Upper lobe of left lung (tissue), 6 donors: Measurements from ENCODE around the gene B9D2. TPM values are rescaled to one million over a fixed set of nuclear protein-coding genes. Genes with fewer than 3 reads are reported as not detected.

Experiments
- ATAC-seq, 2 donors: fragments of 200-7000 bp; cut with Tn5 transposase; one replicate each; pipeline ENCODE4 v1.9.1; 2022; ENCODE audit warnings: mild to moderate bottlenecking in 2 of 2, moderate library complexity in 2 of 2; ENCODE audit not compliant: low FRiP score in 2 of 2
- DNase-seq, 2 donors: peaks; one replicate each; pipeline ENCODE4 v3.0.0-alpha.2; 2019 to 2020
- H3K27ac ChIP-seq, 4 donors: fragments of 200-600 bp; sonication (generic); one replicate each; pipeline ENCODE4 v1.5.1; 2016 to 2019
- H3K27me3 ChIP-seq, 4 donors: fragments of 200-600 bp; sonication (generic); one replicate each; pipeline ENCODE4 v1.5.1; 2017 to 2019
- H3K36me3 ChIP-seq, 4 donors: fragments of 200-600 bp; sonication (generic); one replicate each; pipeline ENCODE4 v1.5.1; 2016 to 2019
- H3K4me1 ChIP-seq, 4 donors: fragments of 200-600 bp; sonication (generic); one replicate each; pipeline ENCODE4 v1.5.1; 2018 to 2019
- H3K4me3 ChIP-seq, 4 donors: fragments of 200-600 bp; sonication (generic); one replicate each; pipeline ENCODE4 v1.5.1; 2017 to 2019; ENCODE audit warnings: mild to moderate bottlenecking in 2 of 4, moderate library complexity in 1 of 4
- H3K9me3 ChIP-seq, 4 donors: fragments of 200-600 bp; sonication (generic); one replicate each; pipeline ENCODE4 v1.5.1; 2018 to 2019
- EP300 ChIP-seq, 4 donors: sonication (generic); formaldehyde crosslinking; IDR thresholded peaks; one replicate each; pipeline ENCODE4 v1.5.1; 2017; ENCODE audit warnings: antibody characterized with exemption in 4 of 4, control low read depth in 2 of 4
- POLR2A ChIP-seq, 4 donors: fragments of 450-650 bp; IDR thresholded peaks; one replicate each; pipeline ENCODE4 v1.5.1; 2016 to 2017; ENCODE audit warnings: antibody characterized with exemption in 4 of 4, mild to moderate bottlenecking in 2 of 4
- POLR2AphosphoS5 ChIP-seq, 2 donors: sonication (generic); formaldehyde crosslinking; IDR thresholded peaks; one replicate each; pipeline ENCODE4 v1.5.1; 2017; ENCODE audit warnings: antibody characterized with exemption in 2 of 2
- WGBS, 2 donors: methylation state at CpG; one replicate each; pipeline ENCODE4 v1.1.5; 2017 to 2018; 5-methylcytosine and 5-hydroxymethylcytosine counted together
- total RNA-seq, 6 donors: library from RNA; depleted of rRNA in 4 of 6; stranded (reverse); fragments of >200 nt in 4 of 6; gene quantifications; one replicate each; pipeline versions ENCODE4 v1.1.0 to v1.2.1, GENCODE V29; 2016 to 2021
- TF ChIP-seq, protein P1 (sequence below), 6 experiments: fragments of 450-650 bp in 4 of 6; fragments of 200-600 bp in 2 of 6; sonication (generic) in 2 of 6; IDR thresholded peaks; one replicate each; pipeline ENCODE4 v1.5.1; 2016 to 2019; ENCODE audit warnings: antibody characterized with exemption in 6 of 6
- donor health status: DM: no; HTN: no; CAD: no; lungs with moderate emphysema.
- donor health status: DM: no; HTN: yes; CAD: no; lungs with severe emphysema.

Gene B9D2, protein sequence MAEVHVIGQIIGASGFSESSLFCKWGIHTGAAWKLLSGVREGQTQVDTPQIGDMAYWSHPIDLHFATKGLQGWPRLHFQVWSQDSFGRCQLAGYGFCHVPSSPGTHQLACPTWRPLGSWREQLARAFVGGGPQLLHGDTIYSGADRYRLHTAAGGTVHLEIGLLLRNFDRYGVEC
- total RNA-seq: 10 to 100 TPM in 3 of 6 donors, 1 to 10 TPM in 2, not detected in 1; 7.0 to 17.2 (median 10.3) TPM

DNA sequence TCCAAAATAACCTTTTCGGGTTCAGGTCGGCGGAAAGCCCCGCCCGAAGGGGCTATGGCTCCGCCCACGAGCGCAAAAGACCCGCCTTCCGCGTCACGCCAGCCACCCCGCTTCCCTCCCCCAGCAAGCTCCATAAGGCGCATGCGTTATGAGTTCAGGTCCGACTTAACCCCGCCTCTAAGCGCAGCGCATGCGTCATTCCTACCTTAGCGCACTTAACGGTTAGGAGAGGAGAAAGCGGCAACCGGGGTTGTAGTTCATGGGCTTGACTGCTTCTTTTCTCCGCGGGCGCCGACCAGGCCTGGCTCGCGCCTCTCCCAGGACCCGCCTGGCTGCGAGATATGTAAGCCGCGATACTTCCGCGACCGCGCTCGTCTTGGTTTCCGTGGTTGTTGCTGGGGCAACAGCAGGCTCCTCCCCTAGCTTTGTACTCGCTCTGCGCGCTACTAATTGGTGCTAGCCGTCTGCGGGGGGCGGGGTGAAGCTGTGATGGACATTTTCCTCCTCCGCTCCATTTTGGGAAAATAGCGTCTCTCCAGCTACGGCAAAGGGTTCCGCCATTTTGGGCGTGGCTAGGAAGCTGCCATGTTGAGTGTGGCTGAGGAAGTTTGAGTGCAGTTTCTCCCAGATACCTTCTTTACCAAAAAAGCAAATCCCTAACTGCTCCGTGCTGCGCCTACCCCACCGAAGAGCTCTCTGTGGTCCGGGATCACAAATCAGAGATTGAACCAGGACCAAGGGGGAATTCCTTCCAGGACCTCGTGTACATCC is at the start of gene B9D2:
TSS of gene B9D2 (minus strand) at position 397 of the 771 bp plus-strand sequence. CDS start 630 bp downstream, outside the sequence.
- TF ChIP-seq POLR2AphosphoS5 (IDR thresholded peaks at IDR 0.05) (peak; percentile 65 to 75), POLR2A (IDR thresholded peaks at IDR 0.05) (peak; percentile 48 to 83 (median 65)), EP300 (IDR thresholded peaks at IDR 0.05) (no peak)
- TF ChIP-seq, protein P1, sequence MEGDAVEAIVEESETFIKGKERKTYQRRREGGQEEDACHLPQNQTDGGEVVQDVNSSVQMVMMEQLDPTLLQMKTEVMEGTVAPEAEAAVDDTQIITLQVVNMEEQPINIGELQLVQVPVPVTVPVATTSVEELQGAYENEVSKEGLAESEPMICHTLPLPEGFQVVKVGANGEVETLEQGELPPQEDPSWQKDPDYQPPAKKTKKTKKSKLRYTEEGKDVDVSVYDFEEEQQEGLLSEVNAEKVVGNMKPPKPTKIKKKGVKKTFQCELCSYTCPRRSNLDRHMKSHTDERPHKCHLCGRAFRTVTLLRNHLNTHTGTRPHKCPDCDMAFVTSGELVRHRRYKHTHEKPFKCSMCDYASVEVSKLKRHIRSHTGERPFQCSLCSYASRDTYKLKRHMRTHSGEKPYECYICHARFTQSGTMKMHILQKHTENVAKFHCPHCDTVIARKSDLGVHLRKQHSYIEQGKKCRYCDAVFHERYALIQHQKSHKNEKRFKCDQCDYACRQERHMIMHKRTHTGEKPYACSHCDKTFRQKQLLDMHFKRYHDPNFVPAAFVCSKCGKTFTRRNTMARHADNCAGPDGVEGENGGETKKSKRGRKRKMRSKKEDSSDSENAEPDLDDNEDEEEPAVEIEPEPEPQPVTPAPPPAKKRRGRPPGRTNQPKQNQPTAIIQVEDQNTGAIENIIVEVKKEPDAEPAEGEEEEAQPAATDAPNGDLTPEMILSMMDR (IDR thresholded peaks at IDR 0.05): peak in 4 of 6 experiments; percentile 6 to 31 (median 10)
- H3K4me3 ChIP-seq: peak within 1 kb of the TSS; percentile 48 to 77 (median 71)
- peak; percentile 97 to 98 for DNase-seq
- peak within 1 kb of the TSS; percentile 90 to 98 (median 98) for H3K27ac ChIP-seq
- 0 to 1% methylated on average over 16 to 20 of the region's 56 CpGs for WGBS, 2 donors
- peaks cover 24 to 41% (median 35%) of the 10 kb centered on the region in 4 donors for H3K4me1 ChIP-seq
- peak; percentile 97 to 98 for ATAC-seq
- no peaks in the 10 kb centered on the region for H3K27me3 ChIP-seq
- H3K9me3 ChIP-seq: no peaks in the 10 kb centered on the region
- H3K36me3 ChIP-seq: no peaks in the 10 kb centered on the region

DNA sequence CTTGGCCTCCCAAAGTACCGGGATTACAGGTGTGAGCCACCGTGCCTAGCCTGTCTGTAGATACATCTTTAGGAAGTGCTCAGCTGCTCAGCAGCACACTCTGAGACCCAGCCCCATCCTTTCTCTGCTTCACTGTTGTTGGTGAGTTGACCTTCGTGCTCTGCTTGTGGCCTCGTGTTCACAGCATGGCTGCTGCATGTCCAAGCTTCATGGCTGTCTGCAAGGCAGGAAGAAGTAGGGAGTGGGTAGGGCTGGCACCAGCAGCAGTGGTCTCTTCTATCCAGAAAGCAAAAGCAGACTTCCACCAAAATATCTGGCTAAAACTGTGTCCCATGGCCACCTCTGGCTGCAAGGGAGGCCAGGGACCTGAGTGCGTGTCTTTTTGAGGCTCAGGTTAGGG is 49.0 kb upstream of the B9D2 start:
- DNase-seq (no peak), ATAC-seq (no peak)
- H3K4me3 ChIP-seq: no peak overlapping the region
- 94 to 100% methylated on average over 3 to 5 of the region's 5 CpGs for WGBS, 2 donors
- no peaks in the 10 kb centered on the region for H3K27me3 ChIP-seq
- no peak for TF ChIP-seq EP300 (IDR thresholded peaks at IDR 0.05)
- TF ChIP-seq POLR2A (IDR thresholded peaks at IDR 0.05): no peak
- TF ChIP-seq, protein P1 (IDR thresholded peaks at IDR 0.05): no peak
- no peak for TF ChIP-seq POLR2AphosphoS5 (IDR thresholded peaks at IDR 0.05)
- H3K27ac ChIP-seq: peak overlapping the region in 3 of 4 donors; percentile 12 to 81 (median 60)
- H3K36me3 ChIP-seq: peaks cover 3 to 52% (median 28%) of the 10 kb centered on the region in 4 donors
- H3K4me1 ChIP-seq: peaks cover 45 to 70% (median 56%) of the 10 kb centered on the region in 4 donors
- H3K9me3 ChIP-seq: no peaks in the 10 kb centered on the region

DNA sequence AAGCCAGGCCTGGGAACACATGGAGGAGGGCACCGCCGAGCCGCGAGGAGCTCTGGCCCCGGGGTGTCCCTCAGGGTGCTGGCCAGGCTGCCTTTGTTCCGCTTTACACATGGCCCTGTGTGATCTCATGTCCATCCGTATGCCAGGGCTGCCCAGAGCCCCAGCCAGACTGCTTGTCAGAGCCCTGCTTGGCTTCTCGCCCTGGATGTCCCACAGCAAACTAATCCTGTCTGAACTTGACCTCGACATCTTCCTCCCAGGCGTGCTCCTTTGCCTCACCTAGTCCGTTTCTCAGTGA is 48.0 kb upstream of the B9D2 start:
- 67 to 72% methylated on average over 11 of the region's 11 CpGs for WGBS, 2 donors
- H3K36me3 ChIP-seq: peaks cover 3 to 47% (median 25%) of the 10 kb centered on the region in 4 donors
- H3K27me3 ChIP-seq: no peaks in the 10 kb centered on the region
- DNase-seq: no peak
- ATAC-seq: no peak
- H3K4me1 ChIP-seq: peaks cover 52 to 80% (median 67%) of the 10 kb centered on the region in 4 donors
- peak overlapping the region; percentile 13 to 92 (median 82) for H3K27ac ChIP-seq
- TF ChIP-seq POLR2A (IDR thresholded peaks at IDR 0.05): no peak
- TF ChIP-seq POLR2AphosphoS5 (IDR thresholded peaks at IDR 0.05): no peak
- TF ChIP-seq, protein P1 (IDR thresholded peaks at IDR 0.05): no peak
- TF ChIP-seq EP300 (IDR thresholded peaks at IDR 0.05): no peak
- no peaks in the 10 kb centered on the region for H3K9me3 ChIP-seq
- no peak overlapping the region for H3K4me3 ChIP-seq

DNA sequence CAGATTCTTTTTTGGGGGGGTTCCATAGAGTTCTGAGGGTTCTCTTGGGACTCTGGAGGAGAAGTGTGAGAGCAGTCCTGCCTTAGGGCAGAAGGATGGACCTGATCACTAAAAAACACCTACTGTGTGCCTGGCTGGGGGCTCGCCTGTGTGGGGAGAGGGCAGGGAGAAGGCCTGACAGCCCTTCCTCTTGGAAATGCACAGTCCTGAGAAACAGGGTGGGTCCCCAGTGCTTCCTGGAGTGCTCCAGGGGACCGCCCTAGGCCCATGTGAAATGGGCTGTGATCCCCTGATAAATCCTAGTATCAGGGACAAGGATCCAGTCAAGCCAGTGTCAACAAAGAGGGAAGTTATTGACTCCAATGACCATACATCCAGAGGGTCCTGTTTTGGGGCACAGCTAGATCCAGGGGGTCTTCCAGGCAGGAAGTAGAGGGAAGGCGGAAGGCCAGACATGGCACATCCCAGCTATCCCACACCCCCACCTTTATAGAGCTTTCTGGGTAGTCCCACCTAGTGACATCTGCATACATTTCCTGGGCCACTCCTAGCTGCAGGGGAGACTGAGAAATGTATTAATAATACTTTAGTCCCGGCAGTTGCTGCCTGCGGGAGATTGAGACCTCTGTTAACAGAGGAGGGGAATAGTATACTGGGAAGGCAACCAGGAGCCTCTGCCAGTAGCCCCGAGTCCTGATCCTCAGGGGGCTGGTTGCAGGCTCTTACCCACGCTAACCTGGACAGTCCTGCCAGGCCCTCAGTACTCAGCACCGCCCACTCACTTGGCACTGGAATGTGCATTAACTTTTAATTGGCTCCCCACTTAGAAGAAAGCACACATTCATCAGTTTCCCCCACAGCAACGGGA is 47.4 kb upstream of the B9D2 start:
- no peaks in the 10 kb centered on the region for H3K9me3 ChIP-seq
- H3K4me1 ChIP-seq: peaks cover 58 to 86% (median 73%) of the 10 kb centered on the region in 4 donors
- DNase-seq: no peak
- H3K36me3 ChIP-seq: peaks cover 3 to 41% (median 24%) of the 10 kb centered on the region in 4 donors
- no peak for ATAC-seq
- H3K4me3 ChIP-seq: no peak overlapping the region
- H3K27ac ChIP-seq: peak overlapping the region; percentile 81 to 92 (median 84)
- TF ChIP-seq POLR2A (IDR thresholded peaks at IDR 0.05): no peak
- no peak for TF ChIP-seq POLR2AphosphoS5 (IDR thresholded peaks at IDR 0.05)
- TF ChIP-seq, protein P1 (IDR thresholded peaks at IDR 0.05): no peak
- TF ChIP-seq EP300 (IDR thresholded peaks at IDR 0.05): no peak
- no peaks in the 10 kb centered on the region for H3K27me3 ChIP-seq
- WGBS, 2 donors: 59 to 61% methylated on average over 6 to 9 of the region's 9 CpGs
